ENCODE measurements around the gene COG5.

COG5 gene

DNA sequence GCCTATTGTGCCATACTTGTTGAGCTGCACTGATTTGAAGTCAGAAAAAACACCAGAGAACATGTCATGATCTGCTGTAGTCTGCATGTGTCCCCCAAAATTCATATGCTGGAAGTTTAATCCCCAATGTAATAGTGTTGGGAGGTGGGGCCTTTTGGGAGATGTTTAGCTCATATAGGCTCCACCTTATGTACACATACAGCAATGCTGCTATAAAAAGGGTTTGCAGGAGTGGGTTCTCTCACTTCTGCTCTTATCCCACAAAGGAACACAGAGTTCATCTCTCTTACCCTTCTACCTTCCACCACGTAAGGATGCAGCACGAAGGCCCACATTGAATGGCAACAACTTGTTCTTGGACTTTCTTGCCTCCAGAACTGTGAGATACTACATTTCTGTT is 70.8 kb downstream of the COG5 start:
- TF ChIP-seq, protein P1, sequence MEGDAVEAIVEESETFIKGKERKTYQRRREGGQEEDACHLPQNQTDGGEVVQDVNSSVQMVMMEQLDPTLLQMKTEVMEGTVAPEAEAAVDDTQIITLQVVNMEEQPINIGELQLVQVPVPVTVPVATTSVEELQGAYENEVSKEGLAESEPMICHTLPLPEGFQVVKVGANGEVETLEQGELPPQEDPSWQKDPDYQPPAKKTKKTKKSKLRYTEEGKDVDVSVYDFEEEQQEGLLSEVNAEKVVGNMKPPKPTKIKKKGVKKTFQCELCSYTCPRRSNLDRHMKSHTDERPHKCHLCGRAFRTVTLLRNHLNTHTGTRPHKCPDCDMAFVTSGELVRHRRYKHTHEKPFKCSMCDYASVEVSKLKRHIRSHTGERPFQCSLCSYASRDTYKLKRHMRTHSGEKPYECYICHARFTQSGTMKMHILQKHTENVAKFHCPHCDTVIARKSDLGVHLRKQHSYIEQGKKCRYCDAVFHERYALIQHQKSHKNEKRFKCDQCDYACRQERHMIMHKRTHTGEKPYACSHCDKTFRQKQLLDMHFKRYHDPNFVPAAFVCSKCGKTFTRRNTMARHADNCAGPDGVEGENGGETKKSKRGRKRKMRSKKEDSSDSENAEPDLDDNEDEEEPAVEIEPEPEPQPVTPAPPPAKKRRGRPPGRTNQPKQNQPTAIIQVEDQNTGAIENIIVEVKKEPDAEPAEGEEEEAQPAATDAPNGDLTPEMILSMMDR (IDR thresholded peaks at IDR 0.05) = no peak
- H3K79me2 ChIP-seq = peaks cover 4% of the 10 kb centered on the region
- H3K27me3 ChIP-seq (ENCODE audit: control insufficient read depth, insufficient read depth, low read length) = no peaks in the 10 kb centered on the region
- no peaks in the 10 kb centered on the region for H3K9me3 ChIP-seq (ENCODE audit: control insufficient read depth, low read length)
- H3K36me3 ChIP-seq (ENCODE audit: control insufficient read depth, insufficient read depth, low read length) = no peaks in the 10 kb centered on the region
- H3K9ac ChIP-seq = no peak overlapping the region
- H3K4me1 ChIP-seq = no peaks in the 10 kb centered on the region
- no peak overlapping the region for H2AFZ ChIP-seq
- no peak overlapping the region for H3K27ac ChIP-seq
- H3K4me2 ChIP-seq (ENCODE audit: low read length) = no peak overlapping the region
- H3K4me3 ChIP-seq (ENCODE audit: low read depth, low read length) = no peak overlapping the region

- Histone ChIP-seq H3K9ac (no peak overlapping the region), H3K79me2 (no peaks in the 10 kb centered on the region), H3K27ac (no peak overlapping the region), H2AFZ (no peak overlapping the region), H3K4me2 (ENCODE audit: low read length) (no peak overlapping the region), H3K36me3 (ENCODE audit: control insufficient read depth, insufficient read depth, low read length) (no peaks in the 10 kb centered on the region), H3K4me3 (ENCODE audit: low read depth, low read length) (no peak overlapping the region), H3K4me1 (no peaks in the 10 kb centered on the region), H3K27me3 (ENCODE audit: control insufficient read depth, insufficient read depth, low read length) (no peaks in the 10 kb centered on the region), H3K9me3 (ENCODE audit: control insufficient read depth, low read length) (no peaks in the 10 kb centered on the region)
- TF ChIP-seq, protein P1 (IDR thresholded peaks at IDR 0.05) = no peak
Observed at GRCh38 chr7:107486041-107486440, 77.7 kb downstream of the COG5 start.

- Histone ChIP-seq H3K4me1 (no peaks in the 10 kb centered on the region), H2AFZ (no peak overlapping the region), H3K36me3 (ENCODE audit: control insufficient read depth, insufficient read depth, low read length) (no peaks in the 10 kb centered on the region), H3K9me3 (ENCODE audit: control insufficient read depth, low read length) (no peaks in the 10 kb centered on the region), H3K27ac (no peak overlapping the region), H3K4me2 (ENCODE audit: low read length) (no peak overlapping the region), H3K79me2 (no peaks in the 10 kb centered on the region), H3K9ac (no peak overlapping the region), H3K4me3 (ENCODE audit: low read depth, low read length) (no peak overlapping the region), H3K27me3 (ENCODE audit: control insufficient read depth, insufficient read depth, low read length) (no peaks in the 10 kb centered on the region)
- TF ChIP-seq, protein P1 (IDR thresholded peaks at IDR 0.05) = no peak
Observed at GRCh38 chr7:107482571-107482970, 81.1 kb downstream of the COG5 start.

DNA sequence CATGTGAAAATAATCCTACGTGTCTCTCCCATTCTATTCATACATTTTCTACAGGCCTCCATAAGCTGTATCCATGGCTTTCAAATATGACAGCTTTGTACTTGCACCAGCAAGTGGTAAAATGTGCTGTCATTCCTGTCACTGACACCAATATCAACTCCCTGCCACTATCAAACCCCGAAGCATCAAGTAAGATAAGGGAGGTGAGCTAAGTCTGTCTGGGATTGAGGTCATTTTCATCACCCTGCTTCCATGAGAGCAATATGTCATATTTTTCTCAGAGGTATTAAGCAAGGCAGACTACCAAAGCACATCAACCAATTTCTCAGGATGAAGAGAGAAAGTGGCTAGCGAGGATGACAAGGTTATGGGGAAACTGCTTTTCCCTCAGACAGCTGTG is 82.8 kb downstream of the COG5 start:
- Histone ChIP-seq H3K9ac (no peak overlapping the region), H3K4me2 (ENCODE audit: low read length) (no peak overlapping the region), H3K36me3 (ENCODE audit: control insufficient read depth, insufficient read depth, low read length) (no peaks in the 10 kb centered on the region), H3K27ac (no peak overlapping the region), H3K9me3 (ENCODE audit: control insufficient read depth, low read length) (no peaks in the 10 kb centered on the region), H3K4me1 (no peaks in the 10 kb centered on the region), H2AFZ (no peak overlapping the region), H3K4me3 (ENCODE audit: low read depth, low read length) (no peak overlapping the region), H3K79me2 (no peaks in the 10 kb centered on the region), H3K27me3 (ENCODE audit: control insufficient read depth, insufficient read depth, low read length) (no peaks in the 10 kb centered on the region)
- TF ChIP-seq, protein P1 (IDR thresholded peaks at IDR 0.05) = no peak

DNA sequence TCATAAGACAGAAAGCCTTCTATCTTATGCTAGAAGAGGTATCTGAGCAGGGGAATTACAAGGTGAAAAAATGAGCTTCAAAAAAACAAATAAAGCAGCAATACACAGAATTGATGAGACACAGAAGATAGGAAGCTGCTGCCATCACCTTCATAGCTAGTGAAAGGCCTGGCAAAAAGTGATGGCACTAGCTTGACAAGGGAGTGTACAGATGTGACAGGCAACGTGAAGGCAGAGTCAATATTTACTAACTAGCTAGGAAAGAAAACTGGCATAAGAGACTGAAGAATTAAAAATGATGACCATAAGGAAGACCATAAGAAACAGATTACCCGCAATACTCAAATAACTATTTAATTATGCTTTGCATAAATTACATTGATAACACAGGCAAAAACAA is 84.4 kb downstream of the COG5 start:
- H3K79me2 ChIP-seq = no peaks in the 10 kb centered on the region
- H3K9me3 ChIP-seq (ENCODE audit: control insufficient read depth, low read length) = no peaks in the 10 kb centered on the region
- no peak overlapping the region for H3K27ac ChIP-seq
- H3K9ac ChIP-seq = no peak overlapping the region
- no peaks in the 10 kb centered on the region for H3K36me3 ChIP-seq (ENCODE audit: control insufficient read depth, insufficient read depth, low read length)
- no peak overlapping the region for H3K4me3 ChIP-seq (ENCODE audit: low read depth, low read length)
- H2AFZ ChIP-seq = no peak overlapping the region
- TF ChIP-seq, protein P1 (IDR thresholded peaks at IDR 0.05) = no peak
- no peaks in the 10 kb centered on the region for H3K4me1 ChIP-seq
- H3K4me2 ChIP-seq (ENCODE audit: low read length) = no peak overlapping the region
- no peaks in the 10 kb centered on the region for H3K27me3 ChIP-seq (ENCODE audit: control insufficient read depth, insufficient read depth, low read length)

All from parathyroid adenoma (tissue), 2 donors.